PC-9 (cell line): ENCODE data around the gene ZNF710. TPM values are rescaled to one million over a fixed set of nuclear protein-coding genes. Genes with fewer than 3 reads are reported as not detected.

Source experiments
- BruUV-seq: library from RNA; stranded (reverse); fragments of 400-500 nt; replicated peaks from 2 replicates; lab custom pipeline; 2021; lab: Mats Ljungman, UMichigan
- CTCF ChIA-PET: fragments of 300-600 bp; sonication (Branson Sonifier 250); formaldehyde crosslinking; loops from one replicate; lab custom pipeline; 2022; ENCODE audit warnings: antibody characterized with exemption; lab: Charles Lee
- POLR2A ChIA-PET: fragments of 300-600 bp; sonication (Branson Sonifier 250); formaldehyde crosslinking; loops from one replicate; lab custom pipeline; 2022; ENCODE audit warnings: antibody characterized with exemption; ENCODE audit not compliant: unreplicated experiment; lab: Charles Lee
- DNase-seq, 2 experiments: peaks; one replicate each; pipeline versions ENCODE4 v3.0.0 to v3.0.0-alpha.2; 2015 to 2022; ENCODE audit warnings: mixed read lengths in 1 of 2
- H2AFZ ChIP-seq: fragments of 200-600 bp; sonication (generic); 2 replicates; pipeline ENCODE4 v1.8.1; 2017; ENCODE audit warnings: antibody characterized with exemption
- H3F3A ChIP-seq: fragments of 200-600 bp; sonication (generic); 2 replicates; pipeline ENCODE4 v1.8.1; 2017; ENCODE audit warnings: antibody characterized with exemption, mild to moderate bottlenecking, low read depth; ENCODE audit not compliant: insufficient read depth
- H3K27ac ChIP-seq: fragments of 200-600 bp; sonication (generic); 2 replicates; pipeline ENCODE4 v1.6.1; 2016; ENCODE audit warnings: mixed run types
- H3K27me3 ChIP-seq: fragments of 200-600 bp; sonication (generic); 2 replicates; pipeline ENCODE4 v1.6.1; 2016; ENCODE audit warnings: low read depth, mixed run types; ENCODE audit not compliant: insufficient read depth
- H3K36me3 ChIP-seq: fragments of 200-600 bp; sonication (generic); 2 replicates; pipeline ENCODE4 v1.6.1; 2016; ENCODE audit warnings: low read depth, mixed run types
- H3K4me1 ChIP-seq: fragments of 200-600 bp; sonication (generic); replicated peaks from 2 replicates; pipeline ENCODE4 v1.6.1; 2016; ENCODE audit warnings: mixed run types; ENCODE audit not compliant: insufficient read depth
- H3K4me2 ChIP-seq: fragments of 200-600 bp; sonication (generic); 2 replicates; pipeline ENCODE4 v1.6.1; 2017; ENCODE audit warnings: mixed run types
- H3K4me3 ChIP-seq: fragments of 200-600 bp; sonication (generic); 2 replicates; pipeline ENCODE4 v1.6.1; 2016; ENCODE audit warnings: mixed run types
- H3K79me2 ChIP-seq: fragments of 200-600 bp; sonication (generic); 2 replicates; pipeline ENCODE4 v1.6.1; 2017; ENCODE audit warnings: low read depth, mixed run types
- H3K9me2 ChIP-seq: fragments of 200-600 bp; sonication (generic); 2 replicates; pipeline ENCODE4 v1.8.1; 2017; ENCODE audit warnings: mild to moderate bottlenecking; ENCODE audit not compliant: insufficient read depth
- H3K9me3 ChIP-seq: fragments of 200-600 bp; sonication (generic); 2 replicates; pipeline ENCODE4 v1.8.1; 2016; ENCODE audit warnings: low read depth; ENCODE audit not compliant: insufficient read depth
- H4K20me1 ChIP-seq: fragments of 200-600 bp; sonication (generic); 2 replicates; pipeline ENCODE4 v1.8.1; 2017; ENCODE audit not compliant: insufficient read depth
- CTCF ChIP-seq: fragments of 200-600 bp; sonication (generic); conservative IDR thresholded peaks from 2 replicates; pipeline ENCODE4 v1.6.1; 2017; ENCODE audit warnings: mixed run types, antibody characterized with exemption, mild to moderate bottlenecking, moderate library complexity
- EZH2 ChIP-seq: fragments of 200-600 bp; sonication (generic); IDR thresholded peaks from 2 replicates; pipeline ENCODE4 v1.8.0; 2017; ENCODE audit warnings: antibody characterized with exemption, low read depth
- intact Hi-C: fragments of 100-400 bp; cut with micrococcal nuclease; formaldehyde crosslinking; loops from one replicate; pipeline ENCODE4 v1.10.0; 2022; ENCODE audit not compliant: unreplicated experiment
- total RNA-seq: library from RNA; stranded (reverse); gene quantifications from 2 replicates; pipeline ENCODE4 v1.2.3, GENCODE V29; 2021

Gene ZNF710
- total RNA-seq, 1 experiment from 2014 or later: 23.4 TPM

GRCh38 chr15:90080818-90081393 lies 79.8 kb downstream of the ZNF710 start:
- H3K27ac ChIP-seq: no peak overlapping the region
- H2AFZ ChIP-seq: no peak overlapping the region
- no peak overlapping the region for H3K4me2 ChIP-seq
- H3K9me2 ChIP-seq: no peaks in the 10 kb centered on the region
- H4K20me1 ChIP-seq: no peaks in the 10 kb centered on the region
- H3K36me3 ChIP-seq: no peaks in the 10 kb centered on the region
- POLR2A ChIA-PET: interaction anchor here (0.6 kb wide), 1 partner anchor 187 kb away, joined by 3 read pairs; the partner anchor contains the start of gene AP3S2
- no peaks in the 10 kb centered on the region for H3K79me2 ChIP-seq
- H3F3A ChIP-seq: peaks cover 7% of the 10 kb centered on the region; the same call in 1 of the 2 replicates
- H3K27me3 ChIP-seq: no peaks in the 10 kb centered on the region
- no peaks in the 10 kb centered on the region for H3K4me1 ChIP-seq
- CTCF ChIA-PET: no interaction called here
- no peaks in the 10 kb centered on the region for H3K9me3 ChIP-seq
- no peak for DNase-seq
- H3K4me3 ChIP-seq: no peak overlapping the region
- no peak for TF ChIP-seq CTCF
- TF ChIP-seq EZH2: no peak
- intact Hi-C loops: no loop called here
- no TSS peak for BruUV-seq

- no peak overlapping the region for H2AFZ ChIP-seq
- H3K4me3 ChIP-seq: no peak overlapping the region
- H3K4me1 ChIP-seq: no peaks in the 10 kb centered on the region
- no peaks in the 10 kb centered on the region for H3K9me3 ChIP-seq
- H3K27me3 ChIP-seq: no peaks in the 10 kb centered on the region
- no peaks in the 10 kb centered on the region for H3K79me2 ChIP-seq
- no peaks in the 10 kb centered on the region for H4K20me1 ChIP-seq
- BruUV-seq: no TSS peak
- intact Hi-C loops: no loop called here
- ChIA-PET POLR2A (no interaction called here), CTCF (interaction anchor here (0.6 to 1.0 kb wide), 2 partner anchors 17 to 90 kb away, joined by 4 to 7 read pairs; no protein-coding TSS in a partner anchor)
- no peak overlapping the region for H3K27ac ChIP-seq
- H3F3A ChIP-seq: peaks cover 13% of the 10 kb centered on the region; the same call in 1 of the 2 replicates
- H3K4me2 ChIP-seq: no peak overlapping the region
- no peak for TF ChIP-seq CTCF
- TF ChIP-seq EZH2: no peak
- no peaks in the 10 kb centered on the region for H3K9me2 ChIP-seq
- DNase-seq: no peak
- no peaks in the 10 kb centered on the region for H3K36me3 ChIP-seq
Measured at GRCh38 chr15:90082140-90082715, 81.1 kb downstream of the ZNF710 start.

GRCh38 chr15:90083419-90083818 lies 82.3 kb downstream of the ZNF710 start:
- Histone ChIP-seq H3K79me2 (no peaks in the 10 kb centered on the region), H3K9me3 (no peaks in the 10 kb centered on the region), H4K20me1 (no peaks in the 10 kb centered on the region), H3K9me2 (no peaks in the 10 kb centered on the region), H3K4me2 (no peak overlapping the region), H3K4me1 (no peaks in the 10 kb centered on the region), H3K27ac (no peak overlapping the region), H3K4me3 (no peak overlapping the region), H2AFZ (no peak overlapping the region), H3K27me3 (no peaks in the 10 kb centered on the region), H3F3A (peaks cover 15% of the 10 kb centered on the region; the same call in 1 of the 2 replicates), H3K36me3 (no peaks in the 10 kb centered on the region)
- intact Hi-C loops: no loop called here
- DNase-seq: no peak
- TF ChIP-seq EZH2: no peak
- no peak for TF ChIP-seq CTCF
- no TSS peak for BruUV-seq
- POLR2A ChIA-PET: no interaction called here
- CTCF ChIA-PET: interaction anchor here (1.0 kb wide), 1 partner anchor 16 kb away, joined by 4 read pairs; no protein-coding TSS in a partner anchor
